ENCODE measurements around the gene DCAF8L1. TPM values are rescaled to one million over a fixed set of nuclear protein-coding genes. Genes with fewer than 3 reads are reported as not detected.

The DCAF8L1 gene
- total and polyA plus RNA-seq, 2 of the 8 experiments (the other 6 are each of a cell fraction or from before 2014, with no cell fraction given), result not detected

- Histone ChIP-seq H3K56ac (replicated peaks; ENCODE audit: insufficient read length, low read depth, low read length) (no peak overlapping the region), H3K14ac (ENCODE audit: insufficient read length) (no peak overlapping the region), H3K9ac (replicated peaks in 1 of 4; ENCODE audit: extremely low read depth in 1 of 4, low read depth in 3 of 4, low read length in 3 of 4) (no peak overlapping the region), H3K23ac (ENCODE audit: insufficient read length) (no peak overlapping the region), H3K18ac (ENCODE audit: extremely low read depth, low read length) (no peak overlapping the region), H3K4ac (replicated peaks; ENCODE audit: insufficient read length, low read depth, low read length) (no peak overlapping the region), H3K23me2 (ENCODE audit: low read depth, low read length) (no peaks in the 10 kb centered on the region), H3K36me3 (ENCODE audit: control insufficient read depth in 2 of 4, insufficient read depth in 4 of 4, low read length in 3 of 4) (no peaks in the 10 kb centered on the region), H2BK12ac (ENCODE audit: low read depth, low read length) (no peak overlapping the region), H3K27ac (ENCODE audit: low read depth, low read length) (no peak overlapping the region), H2BK15ac (ENCODE audit: low read length) (no peak overlapping the region), H3K4me2 (ENCODE audit: insufficient read depth in 1 of 2, low read depth in 2 of 2, low read length in 2 of 2) (no peak overlapping the region), H2BK120ac (replicated peaks; ENCODE audit: low read depth, low read length) (no peak overlapping the region), H4K5ac (ENCODE audit: insufficient read length, low read depth, low read length) (no peak overlapping the region), H3K9me3 (ENCODE audit: insufficient read depth in 2 of 2, low read depth in 1 of 2, low read length in 1 of 2) (no peaks in the 10 kb centered on the region), H3K27me3 (replicated peaks in 1 of 4; ENCODE audit: control insufficient read depth in 3 of 4, extremely low read depth in 1 of 4, insufficient read depth in 3 of 4, low read length in 3 of 4) (no peaks in the 10 kb centered on the region), H2BK20ac (ENCODE audit: low read length) (no peak overlapping the region), H4K91ac (replicated peaks; ENCODE audit: insufficient read length, low read length) (no peak overlapping the region), H3K4me1 (replicated peaks in 1 of 4; ENCODE audit: control insufficient read depth in 3 of 4, insufficient read depth in 4 of 4, low read length in 3 of 4) (no peaks in the 10 kb centered on the region), H2AFZ (ENCODE audit: low read length) (no peak overlapping the region), H4K8ac (ENCODE audit: extremely low read depth, insufficient read depth, low read length) (no peak overlapping the region), H4K20me1 (replicated peaks in 1 of 2; ENCODE audit: control insufficient read depth in 1 of 2, insufficient read depth in 2 of 2, low read length in 2 of 2) (no peaks in the 10 kb centered on the region), H3K79me1 (ENCODE audit: low read depth, low read length) (no peaks in the 10 kb centered on the region), H2AK5ac (ENCODE audit: low read depth, low read length) (no peak overlapping the region), H2BK5ac (ENCODE audit: low read depth, low read length) (no peak overlapping the region), H3K79me2 (ENCODE audit: control insufficient read depth in 1 of 2, insufficient read depth in 2 of 2, low read length in 2 of 2) (no peaks in the 10 kb centered on the region), H3K4me3 (ENCODE audit: extremely low read depth in 1 of 4, insufficient read depth in 2 of 4, low read depth in 3 of 4, low read length in 4 of 4) (no peak overlapping the region)
- CTCF ChIA-PET (ENCODE audit: partially characterized antibody), result no interaction called here
- FAIRE-seq (no peak), DNase-seq (ENCODE audit: low read depth in 1 of 2, low spot score in 2 of 2) (no peak)
- WGBS, 2 experiments (ENCODE audit: extremely low coverage in 1 of 2, insufficient coverage in 1 of 2, insufficient read length in 1 of 2, insufficient replicate concordance in 2 of 2, low coverage in 1 of 2, low lambda C conversion rate in 2 of 2, missing lambda C conversion rate in 1 of 2), result 100% methylated on average over 2 of the region's 2 CpGs; no CpG with 5 or more reads in 1 of the 2 experiments
- POLR2A ChIA-PET (ENCODE audit: partially characterized antibody), result no interaction called here
- TF ChIP-seq NANOG (IDR thresholded peaks at IDR 0.05; ENCODE audit: insufficient read depth, low read depth, low read length, poor library complexity, severe bottlenecking) (no peak), SP4 (IDR thresholded peaks at IDR 0.05; ENCODE audit: low read length) (no peak), ASH2L (IDR thresholded peaks at IDR 0.05; ENCODE audit: low read length) (no peak), JUN (IDR thresholded peaks at IDR 0.05; ENCODE audit: low read depth, low read length) (no peak), CHD2 (IDR thresholded peaks at IDR 0.05; ENCODE audit: low read length) (no peak), YY1 (IDR thresholded peaks at IDR 0.05; ENCODE audit: low read depth, low read length) (no peak), HDAC6 (IDR thresholded peaks at IDR 0.05; ENCODE audit: low read depth, low read length) (no peak), KDM1A (IDR thresholded peaks at IDR 0.05; ENCODE audit: borderline replicate concordance, low read length) (no peak), BACH1 (IDR thresholded peaks at IDR 0.05; ENCODE audit: low read length) (no peak), RNF2 (IDR thresholded peaks at IDR 0.05; ENCODE audit: borderline replicate concordance, low read depth, low read length, missing control alignments, poor library complexity, severe bottlenecking) (no peak), SIN3A (conservative IDR thresholded peaks at IDR 0.05 in 1 of 2, IDR thresholded peaks at IDR 0.05 in 1 of 2; ENCODE audit: low read depth in 1 of 2, low read length in 2 of 2) (no peak), POLR2AphosphoS5 (IDR thresholded peaks at IDR 0.05; ENCODE audit: low read depth, low read length) (no peak), FOSL1 (IDR thresholded peaks at IDR 0.05; ENCODE audit: insufficient read depth, low read depth, low read length) (no peak), CBX8 (IDR thresholded peaks at IDR 0.05; ENCODE audit: borderline replicate concordance, low read depth, low read length) (no peak)
- TF ChIP-seq, protein P1, sequence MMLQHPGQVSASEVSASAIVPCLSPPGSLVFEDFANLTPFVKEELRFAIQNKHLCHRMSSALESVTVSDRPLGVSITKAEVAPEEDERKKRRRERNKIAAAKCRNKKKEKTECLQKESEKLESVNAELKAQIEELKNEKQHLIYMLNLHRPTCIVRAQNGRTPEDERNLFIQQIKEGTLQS (IDR thresholded peaks at IDR 0.05; ENCODE audit: insufficient read depth, low read depth, low read length), result no peak
Measured at GRCh38 chrX:27997622-27998021, 16.4 kb upstream of the DCAF8L1 start.

Data from H1 (cell line).